ENCODE results near the gene PLET1.

DNA sequence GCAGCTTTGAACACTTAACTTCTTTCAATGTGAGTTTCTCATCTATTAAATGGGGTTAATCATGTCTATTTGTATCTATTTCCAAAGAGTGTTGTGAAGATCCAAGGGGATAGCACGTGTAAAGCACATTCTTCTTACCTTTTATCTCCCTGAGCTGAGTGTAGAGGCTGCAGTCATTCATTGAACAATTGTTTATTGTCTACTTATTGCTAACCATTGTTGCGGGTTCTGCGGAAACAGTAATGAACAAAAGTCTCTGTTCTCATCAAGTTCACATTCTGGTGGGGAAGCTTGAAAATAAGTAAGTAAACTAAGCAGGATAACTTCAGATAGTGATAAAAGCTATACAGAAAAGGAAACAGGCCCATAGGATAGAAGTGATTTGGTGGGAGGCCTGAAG lies 27.4 kb upstream of the PLET1 start:
- TF ChIP-seq, protein P1, sequence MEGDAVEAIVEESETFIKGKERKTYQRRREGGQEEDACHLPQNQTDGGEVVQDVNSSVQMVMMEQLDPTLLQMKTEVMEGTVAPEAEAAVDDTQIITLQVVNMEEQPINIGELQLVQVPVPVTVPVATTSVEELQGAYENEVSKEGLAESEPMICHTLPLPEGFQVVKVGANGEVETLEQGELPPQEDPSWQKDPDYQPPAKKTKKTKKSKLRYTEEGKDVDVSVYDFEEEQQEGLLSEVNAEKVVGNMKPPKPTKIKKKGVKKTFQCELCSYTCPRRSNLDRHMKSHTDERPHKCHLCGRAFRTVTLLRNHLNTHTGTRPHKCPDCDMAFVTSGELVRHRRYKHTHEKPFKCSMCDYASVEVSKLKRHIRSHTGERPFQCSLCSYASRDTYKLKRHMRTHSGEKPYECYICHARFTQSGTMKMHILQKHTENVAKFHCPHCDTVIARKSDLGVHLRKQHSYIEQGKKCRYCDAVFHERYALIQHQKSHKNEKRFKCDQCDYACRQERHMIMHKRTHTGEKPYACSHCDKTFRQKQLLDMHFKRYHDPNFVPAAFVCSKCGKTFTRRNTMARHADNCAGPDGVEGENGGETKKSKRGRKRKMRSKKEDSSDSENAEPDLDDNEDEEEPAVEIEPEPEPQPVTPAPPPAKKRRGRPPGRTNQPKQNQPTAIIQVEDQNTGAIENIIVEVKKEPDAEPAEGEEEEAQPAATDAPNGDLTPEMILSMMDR (IDR thresholded peaks at IDR 0.05; ENCODE audit: insufficient read depth, low read length) = no peak
- no peak for TF ChIP-seq SPI1 (IDR thresholded peaks at IDR 0.05; ENCODE audit: borderline replicate concordance, low read depth)

Data from HL-60 (cell line).